Esophagus mucosa (tissue), 1 donor: ENCODE measurements around the gene HNRNPD. TPM values are rescaled to one million over a fixed set of nuclear protein-coding genes. Genes with fewer than 3 reads are reported as not detected.
"Not testable (repeated sequence)": the region's sequence is repeated elsewhere in the genome, so short reads cannot be mapped to it uniquely, and the experiment has no call there.

ENCODE experiments used
- ATAC-seq: fragments of 200-7000 bp; cut with Tn5 transposase; one replicate; pipeline ENCODE4 v1.9.1; 2020
- total RNA-seq: library from RNA; stranded (reverse); gene quantifications from one replicate; pipeline ENCODE4 v1.2.4, GENCODE V29; 2023
- donor health status: DM: yes; HTN: yes; CAD: no.

The HNRNPD gene
- total RNA-seq, 1 donor from 2014 or later: 122 TPM

DNA sequence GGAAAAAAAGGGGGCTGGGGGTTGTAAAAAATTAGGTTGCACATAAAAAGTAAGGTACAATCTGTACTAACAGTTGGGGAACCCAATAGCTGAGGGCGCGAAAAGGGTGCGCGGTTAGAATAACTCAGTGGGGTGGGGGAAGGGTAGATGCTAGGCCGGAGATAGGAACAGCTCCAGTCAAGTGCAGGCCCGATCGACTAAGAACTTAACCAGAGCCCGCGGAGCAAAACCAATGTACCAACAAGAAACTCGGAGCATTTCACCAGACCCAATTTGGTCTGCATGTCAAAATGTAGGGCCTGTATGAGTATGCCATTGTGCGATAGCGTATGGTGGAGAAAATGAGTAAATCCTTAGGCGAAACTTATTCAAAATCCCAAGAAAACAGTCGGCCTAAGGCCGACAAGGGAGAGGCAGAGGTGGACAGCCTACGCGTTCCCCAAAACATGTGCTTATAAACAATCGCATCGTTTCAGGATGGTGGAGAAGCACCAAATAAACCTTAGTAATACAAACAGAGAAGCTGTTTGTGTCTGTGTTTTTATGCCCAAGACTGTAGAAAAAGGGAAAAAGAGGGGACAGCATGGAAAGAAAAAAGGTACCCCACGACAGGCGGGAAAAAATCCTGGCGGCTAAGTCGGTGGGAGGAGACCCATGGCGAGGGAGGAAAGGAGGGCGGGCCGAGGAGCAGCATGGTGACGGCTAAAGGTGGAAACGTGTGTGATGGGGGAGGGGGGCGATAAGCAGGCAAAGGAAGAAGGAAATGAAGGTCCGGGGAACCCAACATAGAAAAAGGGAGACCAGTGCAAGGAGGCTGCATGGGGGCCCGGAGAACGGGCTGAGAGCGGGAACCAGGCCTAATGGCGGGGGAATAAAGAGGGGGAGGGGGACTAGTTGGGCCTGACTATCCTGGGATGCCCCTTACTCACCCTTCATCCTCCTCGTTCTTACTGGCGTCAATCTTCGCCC, 990 bp downstream of the HNRNPD start:
- ATAC-seq: peak; percentile 62

DNA sequence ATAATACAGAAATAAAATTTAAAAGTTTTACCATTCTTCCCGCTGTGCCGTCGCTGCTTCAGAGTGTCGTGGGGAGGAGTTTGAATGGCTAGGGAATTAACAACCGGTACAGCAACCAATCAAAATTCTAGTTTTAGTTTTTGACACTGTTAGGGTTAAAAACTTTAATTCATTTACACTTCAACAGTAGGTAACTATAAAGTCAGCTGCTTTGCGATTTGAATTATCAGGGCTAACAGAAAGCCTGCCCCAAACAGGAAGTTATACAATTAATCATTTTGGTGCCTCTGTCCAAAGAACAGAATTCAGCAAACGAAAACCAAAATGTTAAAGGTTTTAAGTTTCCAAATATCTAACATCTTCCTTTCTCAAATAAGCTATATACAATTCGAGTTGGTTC, 2.3 kb downstream of the HNRNPD start:
- no peak for ATAC-seq

DNA sequence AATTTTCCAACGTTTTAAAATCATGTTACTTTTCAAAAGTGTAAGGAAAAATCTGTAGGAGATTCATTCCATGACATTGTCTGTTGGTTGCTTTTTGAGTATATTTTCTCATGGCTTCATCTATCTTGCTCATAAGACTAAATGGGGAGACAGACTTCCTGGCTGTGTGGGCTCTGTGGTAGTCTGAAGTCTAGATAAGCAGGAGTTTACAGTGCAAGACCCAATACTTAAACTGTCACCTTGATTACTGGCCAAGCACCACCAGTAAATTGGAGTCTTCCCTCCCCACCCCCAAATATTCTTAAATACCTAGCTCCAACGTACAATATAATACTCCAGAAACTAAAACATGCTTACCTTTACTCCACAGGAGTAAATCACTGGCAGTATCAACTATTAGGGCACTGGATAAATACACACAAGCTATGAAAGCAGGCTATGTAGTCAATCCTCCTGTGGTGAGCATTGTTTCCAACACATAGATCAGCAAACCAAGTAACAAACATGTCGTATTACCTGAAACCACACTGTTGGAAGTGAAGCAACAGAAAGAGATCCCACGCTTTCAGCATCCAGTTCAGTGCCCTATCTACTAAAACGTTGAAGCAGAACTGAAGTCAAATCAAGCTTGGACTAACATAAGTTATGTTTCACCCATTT, 6.2 kb downstream of the HNRNPD start:
- ATAC-seq: no peak

DNA sequence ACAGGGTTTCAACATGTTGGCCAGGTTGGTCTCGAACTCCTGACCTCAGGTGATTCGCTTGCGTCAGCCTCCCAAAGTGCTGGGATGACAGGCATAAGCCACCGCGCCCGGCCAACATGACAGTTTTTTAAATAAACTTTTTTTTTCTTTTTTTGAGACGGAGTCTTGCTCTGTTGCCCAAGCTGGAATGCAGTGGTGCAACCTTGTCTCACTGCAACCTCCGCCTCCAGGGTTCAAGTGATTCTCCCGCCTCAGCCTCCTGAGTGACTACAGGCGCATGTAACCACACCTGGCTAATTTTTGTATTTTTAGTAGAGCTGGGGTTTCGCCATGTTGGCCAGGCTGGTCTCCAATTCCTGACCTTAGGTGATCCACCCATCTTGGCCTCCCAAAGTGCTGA, 7.4 kb downstream of the HNRNPD start:
- ATAC-seq: not testable (repeated sequence)

DNA sequence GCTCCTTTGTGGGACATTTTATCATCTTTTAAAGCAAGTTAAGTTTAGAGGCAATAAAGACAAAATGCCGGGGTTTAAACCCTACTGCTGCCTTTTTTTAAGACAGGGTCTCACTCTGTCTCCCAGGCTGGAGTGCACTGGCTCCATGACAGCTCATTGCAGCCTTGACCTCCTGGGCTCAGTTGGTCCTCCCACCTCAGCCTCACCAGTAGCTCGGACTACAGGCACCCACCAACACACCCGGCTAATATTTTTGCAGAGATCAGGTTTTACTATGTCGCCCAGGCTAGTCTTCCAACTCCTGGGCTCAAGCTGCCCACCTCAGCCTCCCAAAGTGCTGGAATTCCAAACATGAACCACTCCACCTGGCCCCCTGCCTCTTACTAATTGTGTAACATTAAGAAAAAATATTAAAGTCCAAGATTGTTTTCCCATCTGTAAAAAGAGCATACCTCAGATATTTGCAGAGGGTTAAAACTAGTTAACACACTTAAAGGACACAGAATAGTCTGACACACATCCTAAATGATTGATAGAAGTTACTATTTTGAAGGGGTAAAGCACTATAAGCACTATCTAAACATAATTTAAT, 9.8 kb downstream of the HNRNPD start:
- ATAC-seq: no peak

DNA sequence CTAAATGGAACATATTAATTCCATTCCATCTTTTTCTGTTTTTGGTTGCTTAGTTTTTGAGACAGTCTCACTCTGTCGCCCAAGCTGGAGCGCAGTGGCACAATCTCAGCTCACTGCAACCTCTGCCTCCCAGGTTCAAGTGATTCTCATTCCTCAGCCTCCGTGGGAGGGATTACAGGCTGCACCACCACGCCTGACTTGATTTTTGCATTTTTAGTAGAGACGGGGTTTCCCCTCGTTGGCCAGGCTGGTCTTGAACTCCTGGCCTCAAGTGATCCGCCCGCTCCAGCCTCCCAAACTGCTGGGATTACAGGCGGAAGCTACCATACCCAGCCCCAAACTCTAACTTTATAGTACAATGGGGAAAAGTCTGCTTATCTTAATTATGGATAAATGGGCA, 11.2 kb downstream of the HNRNPD start:
- no peak for ATAC-seq

DNA sequence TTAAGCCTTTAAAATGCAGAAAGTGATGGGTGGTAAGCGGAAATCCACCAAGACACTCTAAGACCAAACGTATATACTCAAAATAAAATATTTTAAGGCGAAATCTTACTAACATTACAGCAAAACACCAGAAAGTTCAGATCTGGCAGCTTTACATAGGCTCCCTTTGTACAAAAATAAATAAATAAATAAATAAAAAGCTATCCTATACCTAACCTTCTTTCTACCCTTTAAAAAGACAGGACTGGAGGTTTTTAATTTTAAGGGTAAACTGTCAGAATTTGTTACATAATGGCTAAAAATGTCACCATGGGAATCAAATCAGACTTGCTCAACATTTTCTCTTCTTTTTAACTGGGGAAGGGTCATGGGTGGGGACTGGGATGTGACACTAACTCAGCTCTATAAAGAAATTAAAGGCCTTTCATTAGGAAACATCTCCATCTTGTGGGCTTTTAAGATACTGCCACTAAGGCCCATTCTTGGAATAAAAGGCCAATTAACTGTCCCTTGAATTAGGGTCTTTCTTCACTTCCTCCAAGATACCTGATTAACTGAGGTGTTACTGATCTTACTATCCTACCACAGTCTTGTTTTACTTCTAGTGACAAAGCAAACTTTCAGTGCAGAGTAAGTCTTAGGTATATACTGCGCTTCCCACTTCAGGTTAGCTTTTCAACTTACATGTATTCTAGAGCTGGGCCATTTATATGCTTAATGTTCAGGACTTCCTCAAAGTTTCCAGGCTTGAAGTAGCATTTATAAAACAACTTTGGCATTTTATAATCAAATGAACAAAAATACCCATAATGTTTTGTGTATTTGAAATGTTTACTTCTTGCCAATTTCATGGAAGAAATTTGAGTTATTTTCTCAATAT, 13.3 kb downstream of the HNRNPD start:
- peak; percentile 31 for ATAC-seq

DNA sequence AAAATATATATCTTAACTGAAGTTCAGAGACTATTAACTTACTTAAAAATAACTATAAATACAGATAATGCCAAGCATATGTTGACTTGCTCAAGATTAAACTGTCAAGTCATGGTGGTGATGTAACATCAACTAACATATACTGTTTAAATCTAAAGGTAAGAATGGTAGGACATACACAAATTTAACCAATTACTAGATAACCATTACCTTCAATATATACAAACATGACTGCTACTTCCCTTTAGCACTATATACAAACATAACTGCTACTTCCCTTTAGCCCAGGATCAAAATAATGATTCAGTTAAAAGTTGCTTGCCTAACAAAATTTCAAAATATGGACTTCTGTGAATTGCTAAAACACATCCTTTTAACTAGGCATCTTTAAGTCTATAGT, 14.9 kb downstream of the HNRNPD start:
- no peak for ATAC-seq

DNA sequence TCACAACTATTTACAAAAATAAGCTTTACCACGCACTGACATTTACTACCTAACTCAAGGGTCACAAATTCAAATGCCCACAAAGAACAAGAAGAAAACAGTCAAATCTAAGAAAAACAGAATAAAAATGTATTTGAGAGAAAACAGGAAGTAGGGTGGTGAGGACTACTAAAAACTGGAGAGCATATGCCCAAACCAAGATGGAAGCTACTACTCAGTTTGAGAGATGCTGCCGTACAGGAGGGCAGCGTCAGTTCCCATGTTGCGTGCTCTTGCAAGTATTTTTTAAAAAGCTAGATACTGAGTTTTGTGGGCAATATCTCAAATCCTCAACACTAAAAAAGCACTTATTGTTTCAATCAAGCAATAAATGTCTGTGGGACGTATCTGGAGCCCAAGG, 16.2 kb downstream of the HNRNPD start:
- ATAC-seq: no peak

DNA sequence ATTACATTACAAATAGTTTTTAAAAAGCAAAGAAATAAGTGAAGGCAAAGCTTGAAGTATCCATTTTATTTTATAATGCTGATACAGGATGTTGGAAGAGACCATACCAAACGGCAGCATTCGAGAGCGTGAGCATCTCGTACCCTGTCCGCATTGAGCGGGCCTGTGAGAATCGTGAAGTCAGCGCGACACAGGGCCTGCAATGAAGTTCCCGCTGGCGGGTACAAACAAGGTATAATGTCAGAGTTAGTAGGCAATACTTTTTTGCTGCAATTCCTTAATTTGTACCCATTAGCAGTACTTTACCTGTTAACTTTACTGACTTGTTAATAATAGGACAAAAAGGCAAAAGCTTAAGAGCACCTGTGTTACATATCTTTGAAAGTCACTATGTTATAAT, 19.0 kb downstream of the HNRNPD start:
- ATAC-seq: no peak

DNA sequence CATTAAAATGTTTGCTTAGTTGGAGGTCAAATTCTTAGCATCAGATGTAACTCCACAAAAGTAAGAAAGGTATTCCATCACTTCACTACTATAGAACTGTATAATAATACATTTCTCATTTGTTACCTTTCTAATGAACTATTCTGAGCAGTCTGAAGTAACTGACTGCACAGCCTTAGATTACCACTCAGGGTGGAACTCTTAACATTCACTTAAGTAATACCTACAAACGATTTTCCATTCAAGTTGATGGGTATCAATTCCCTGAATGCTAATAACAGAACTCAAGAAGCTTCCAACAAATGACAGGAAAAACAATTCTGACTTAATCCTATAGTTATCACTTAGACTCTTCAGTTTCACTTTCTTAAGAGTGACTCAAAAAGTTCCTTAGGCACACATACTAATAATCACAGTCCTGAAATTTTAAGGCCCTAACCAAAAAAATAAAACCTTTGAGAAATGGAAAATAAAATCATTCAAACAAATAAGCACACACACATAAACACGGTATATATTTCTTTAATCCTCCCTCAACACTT, 20.9 kb downstream of the HNRNPD start:
- no peak for ATAC-seq

DNA sequence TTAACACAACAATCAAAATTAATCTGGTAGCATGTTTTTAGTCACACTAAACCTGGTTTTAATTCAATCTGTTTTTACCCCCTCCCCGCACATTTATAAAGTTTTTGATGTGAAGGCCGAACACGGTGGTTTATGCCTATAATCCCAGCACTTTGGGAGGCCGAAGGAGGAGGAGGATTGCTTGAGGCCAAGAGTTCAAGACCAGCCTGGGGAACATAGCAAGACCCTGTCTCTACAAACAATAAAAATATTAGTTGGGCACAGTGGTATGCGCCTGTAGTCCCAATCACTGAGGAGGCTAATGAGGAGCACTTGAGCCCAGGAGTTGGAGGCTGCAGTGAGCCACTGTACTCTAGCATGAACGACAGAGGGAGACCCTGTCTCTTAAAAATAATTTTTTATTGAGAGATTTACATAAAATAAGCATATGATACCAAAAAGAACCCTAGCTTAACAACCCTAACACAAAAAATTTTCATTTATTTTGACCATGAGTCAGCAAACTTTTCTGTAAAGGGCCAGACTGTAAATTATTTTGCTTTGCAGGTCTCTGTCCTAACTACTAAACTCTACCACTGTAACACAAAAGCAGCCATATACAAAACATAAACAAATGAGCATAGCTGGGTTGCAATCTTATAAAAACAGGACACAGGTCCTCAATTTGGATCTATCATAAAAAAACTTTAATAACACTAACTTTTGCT, 21.5 kb downstream of the HNRNPD start:
- ATAC-seq: no peak

DNA sequence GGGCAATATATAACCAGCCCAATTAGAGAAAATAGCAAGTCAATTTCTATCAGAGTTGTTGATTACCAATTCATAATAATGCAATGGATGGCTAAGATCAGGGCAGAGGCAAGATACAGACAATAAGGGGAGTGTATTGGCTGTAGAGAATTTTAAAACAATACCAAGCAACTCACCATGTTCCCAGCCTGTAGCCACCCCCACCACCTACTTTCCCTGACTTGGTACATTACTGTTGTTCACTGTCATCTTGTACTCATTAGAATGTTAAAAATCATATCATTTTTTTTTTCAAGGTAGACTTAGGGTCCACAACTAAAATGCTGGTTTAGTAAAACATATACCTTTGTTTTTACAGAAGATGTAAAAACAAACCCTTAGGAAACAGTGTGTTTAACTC, 27.7 kb downstream of the HNRNPD start:
- no peak for ATAC-seq

DNA sequence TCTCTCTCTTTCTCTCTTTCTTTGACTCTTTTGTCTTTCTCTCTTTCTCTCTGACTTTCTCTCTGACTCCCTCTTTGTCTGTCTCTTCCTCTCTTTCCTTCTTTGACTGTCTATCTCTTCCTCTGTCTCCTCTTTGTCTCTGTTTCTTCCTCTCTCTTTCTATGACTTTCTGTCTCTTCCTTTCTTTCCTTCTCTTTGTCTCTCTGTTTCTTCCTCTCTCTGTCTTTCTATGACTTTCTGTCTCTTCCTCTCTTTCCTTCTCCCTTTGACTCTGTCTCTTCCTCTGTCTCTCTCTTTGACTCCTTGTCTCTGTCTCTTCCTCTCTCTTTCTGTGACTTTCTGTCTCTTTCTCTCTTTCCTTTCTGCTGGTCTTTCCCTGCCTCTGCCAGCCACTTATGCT, 38.7 kb downstream of the HNRNPD start:
- no peak for ATAC-seq

DNA sequence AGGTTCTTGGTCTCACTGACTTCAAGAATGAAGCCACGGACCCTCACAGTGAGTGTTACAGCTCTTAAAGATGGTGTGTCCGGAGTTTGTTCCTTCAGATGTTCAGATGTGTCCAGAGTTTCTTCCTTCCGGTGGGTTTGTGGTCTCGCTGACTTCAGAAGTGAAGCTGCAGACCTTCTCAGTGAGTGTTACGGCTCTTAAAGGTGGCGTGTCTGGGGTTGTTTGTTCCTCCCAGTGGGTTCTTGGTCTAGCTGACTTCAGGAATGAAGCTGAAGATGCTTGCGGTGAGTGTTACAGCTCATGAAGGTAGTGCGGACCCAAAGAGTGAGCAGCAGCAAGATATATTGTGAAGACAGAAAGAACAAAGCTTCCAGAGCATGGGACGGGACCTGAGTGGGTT, 40.1 kb downstream of the HNRNPD start:
- not testable (repeated sequence) for ATAC-seq

DNA sequence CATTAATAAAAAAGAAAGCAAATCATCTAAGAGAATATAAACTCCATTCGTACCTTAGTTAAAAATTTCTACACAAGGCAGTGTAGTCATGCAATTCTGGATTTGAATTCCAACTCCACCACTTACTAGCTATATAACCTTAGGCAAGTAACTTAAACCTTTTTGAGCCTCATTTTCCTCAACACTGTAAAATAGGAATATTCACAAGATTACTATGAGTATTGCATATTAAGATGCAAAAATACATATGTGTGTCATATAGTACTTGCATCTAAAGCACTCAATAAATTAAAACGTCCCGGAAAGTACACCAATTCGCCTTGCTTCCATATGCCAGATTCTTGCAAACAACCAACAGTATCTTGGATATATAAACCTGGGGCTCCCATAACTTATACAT, 42.0 kb downstream of the HNRNPD start:
- no peak for ATAC-seq

DNA sequence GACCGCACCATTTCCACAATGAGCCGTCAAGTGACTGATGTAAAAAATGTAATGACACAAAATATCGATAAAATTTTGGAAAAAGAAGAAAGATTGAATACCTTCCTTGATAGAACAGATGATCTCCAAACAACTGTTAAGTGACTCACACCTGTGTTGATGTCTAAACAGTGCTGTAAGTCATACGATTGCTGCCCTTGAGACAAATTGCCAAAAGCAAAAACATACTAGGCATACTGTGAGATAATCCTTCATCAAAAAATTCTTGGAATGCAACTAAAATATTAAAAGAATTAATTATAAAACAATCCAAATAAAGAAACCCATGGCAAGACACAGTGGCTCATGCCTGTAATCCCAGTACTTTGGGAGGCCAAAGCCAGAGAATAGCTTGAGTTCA, 53.4 kb downstream of the HNRNPD start:
- no peak for ATAC-seq

DNA sequence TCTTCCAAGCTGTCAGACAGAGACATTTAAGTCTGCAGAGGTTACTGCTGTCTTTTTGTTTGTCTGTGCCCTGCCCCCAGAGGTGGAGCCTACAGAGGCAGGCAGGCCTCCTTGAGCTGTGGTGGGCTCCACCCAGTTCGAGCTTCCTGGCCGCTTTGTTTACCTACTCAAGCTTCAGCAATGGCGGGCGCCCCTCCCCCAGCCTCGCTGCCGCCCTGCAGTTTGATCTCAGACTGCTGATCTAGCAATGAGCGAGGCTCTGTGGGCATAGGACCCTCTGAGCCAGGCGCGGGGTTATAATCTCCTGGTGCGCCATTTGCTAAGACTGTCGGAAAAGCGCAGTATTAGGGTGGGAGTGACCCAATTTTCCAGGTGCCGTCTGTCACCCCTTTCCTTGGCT, 70.7 kb downstream of the HNRNPD start:
- not testable (repeated sequence) for ATAC-seq
